SKM-1 (cell line): ENCODE measurements around the gene TNFRSF18.

Experiments used
- DNase-seq: peaks from one replicate; lab custom pipeline; 2025; ENCODE audit not compliant: unreplicated experiment; lab: John Stamatoyannopoulos, UW

The TNFRSF18 gene

GRCh38 chr1:1167398-1167821, 39.0 kb downstream of the TNFRSF18 start:
- DNase-seq, result no peak

GRCh38 chr1:1166642-1167397, 39.6 kb downstream of the TNFRSF18 start:
- no peak for DNase-seq

GRCh38 chr1:1165900-1166421, 40.4 kb downstream of the TNFRSF18 start:
- no peak for DNase-seq

GRCh38 chr1:1165485-1165884, 40.9 kb downstream of the TNFRSF18 start:
- DNase-seq, result no peak

GRCh38 chr1:1164701-1165451, 41.5 kb downstream of the TNFRSF18 start:
- DNase-seq, result no peak

- no peak for DNase-seq
Measured at GRCh38 chr1:1164361-1164700, 42.1 kb downstream of the TNFRSF18 start.

GRCh38 chr1:1163538-1164070, 42.8 kb downstream of the TNFRSF18 start:
- no peak for DNase-seq

- no peak for DNase-seq
Measured at GRCh38 chr1:1162597-1163537, 43.5 kb downstream of the TNFRSF18 start.

GRCh38 chr1:1161683-1162079, 44.7 kb downstream of the TNFRSF18 start:
- no peak for DNase-seq

- no peak for DNase-seq
Measured at GRCh38 chr1:1161078-1161682, 45.2 kb downstream of the TNFRSF18 start.

GRCh38 chr1:1160281-1160930, 46.0 kb downstream of the TNFRSF18 start:
- no peak for DNase-seq

GRCh38 chr1:1157914-1158710, 48.3 kb downstream of the TNFRSF18 start:
- no peak for DNase-seq

- DNase-seq, result peak; percentile 55
Measured at GRCh38 chr1:1157426-1157913, 48.9 kb downstream of the TNFRSF18 start.

- no peak for DNase-seq
Measured at GRCh38 chr1:1157033-1157365, 49.4 kb downstream of the TNFRSF18 start.

GRCh38 chr1:1156140-1157032, 50.0 kb downstream of the TNFRSF18 start:
- DNase-seq, result no peak

- DNase-seq, result no peak
Measured at GRCh38 chr1:1155258-1155657, 51.1 kb downstream of the TNFRSF18 start.

GRCh38 chr1:1153874-1154273, 52.5 kb downstream of the TNFRSF18 start:
- no peak for DNase-seq
